HG02973 (cell line): ENCODE data around the gene SULF2.
"Not testable (repeated sequence)": the region's sequence is repeated elsewhere in the genome, so short reads cannot be mapped to it uniquely, and the experiment has no call there.

Source experiments
- ATAC-seq: cut with Tn5 transposase; IDR thresholded peaks from one replicate; pipeline ENCODE4 v1.9.1; 2021; ENCODE audit warnings: moderate library complexity; ENCODE audit not compliant: unreplicated experiment

SULF2 gene

DNA sequence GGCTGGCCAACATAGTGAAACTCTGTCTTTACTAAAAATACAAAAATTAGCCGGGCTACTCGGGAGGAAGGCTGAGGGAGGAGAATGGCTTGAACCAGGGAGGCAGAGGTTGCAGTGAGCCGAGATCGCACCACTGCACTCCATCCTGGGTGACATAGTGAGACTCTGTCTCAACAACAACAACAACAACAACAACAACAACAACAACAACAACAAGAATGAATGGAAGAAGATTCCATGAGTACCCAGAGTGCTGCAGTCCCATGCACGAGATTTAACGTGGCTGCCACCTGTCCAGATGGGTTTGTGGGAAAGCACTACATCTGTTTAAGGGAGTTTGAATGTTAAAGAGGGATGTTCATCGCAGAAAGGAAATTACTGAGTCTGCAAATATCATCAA lies 19.7 kb upstream of the SULF2 start:
- not testable (repeated sequence) for ATAC-seq

DNA sequence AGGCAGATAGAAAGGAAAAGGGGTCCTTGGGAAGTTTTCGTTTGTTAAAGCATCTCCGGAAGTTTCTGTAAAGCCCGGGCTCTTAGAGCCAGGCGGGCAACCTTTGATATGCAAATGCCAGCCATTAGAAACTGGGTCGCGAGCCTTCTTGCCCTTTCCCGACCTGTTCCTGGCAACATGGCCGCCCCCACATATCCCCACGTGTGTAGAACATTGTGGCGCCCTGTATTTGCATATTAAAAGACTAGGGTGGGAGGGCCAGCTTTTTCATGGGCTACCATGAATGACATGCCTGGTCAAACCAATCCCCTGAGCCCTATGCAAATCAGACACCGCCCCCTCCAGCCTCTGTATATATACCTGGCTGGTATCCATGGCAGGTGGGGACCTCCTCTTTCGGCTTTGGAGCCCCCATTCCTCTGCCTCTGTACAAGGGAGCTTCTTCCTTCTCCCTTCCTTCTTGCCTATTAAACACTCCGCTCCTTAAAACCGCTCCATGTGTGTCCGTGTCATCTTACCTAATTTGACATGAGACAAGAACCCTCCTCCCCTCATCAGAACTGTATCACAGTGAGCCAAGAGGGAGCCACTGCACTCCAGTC lies 19.0 kb upstream of the SULF2 start:
- not testable (repeated sequence) for ATAC-seq

DNA sequence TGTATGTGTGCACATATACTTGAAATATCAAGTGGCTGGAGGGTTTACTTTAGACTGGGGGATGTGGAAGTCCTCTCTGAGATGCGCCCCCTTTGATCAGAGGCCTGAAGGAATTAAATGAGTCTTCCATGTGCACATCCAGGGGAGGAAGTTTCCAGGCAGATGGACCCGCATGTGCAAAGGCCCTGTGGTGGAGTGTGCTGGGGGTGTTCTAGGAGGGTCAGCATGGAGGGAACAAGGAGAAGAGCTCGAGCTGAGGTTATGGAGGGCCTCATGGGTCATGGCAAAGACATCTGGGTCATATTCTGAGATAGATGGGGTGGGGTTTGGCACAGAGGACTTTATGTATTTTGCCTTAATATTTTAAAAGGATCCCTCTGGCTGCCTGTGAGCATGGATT lies 17.7 kb upstream of the SULF2 start:
- no peak for ATAC-seq

GRCh38 chr20:47802226-47802920 lies 17.1 kb upstream of the SULF2 start:
- ATAC-seq, result no peak

GRCh38 chr20:47801759-47802158 lies 16.5 kb upstream of the SULF2 start:
- ATAC-seq, result no peak

DNA sequence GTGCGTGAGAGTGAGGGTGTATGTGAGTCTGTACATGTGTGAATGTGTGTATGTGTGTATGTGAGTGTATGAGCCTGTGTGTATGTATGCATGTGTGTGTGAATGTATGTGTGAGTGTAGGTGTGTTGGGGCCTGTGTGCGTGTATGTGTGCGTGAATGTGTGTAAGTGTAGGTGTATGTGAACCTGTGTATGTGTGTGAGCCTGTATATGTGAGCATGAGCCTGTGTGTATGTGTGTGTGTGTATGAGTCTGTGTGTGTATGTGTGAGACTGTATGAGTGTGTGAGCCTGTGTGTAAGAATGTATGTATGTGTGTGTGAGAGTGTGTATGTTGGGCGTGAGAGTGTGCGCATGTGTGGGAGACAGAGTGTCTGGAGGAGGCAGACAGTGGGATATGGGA lies 15.8 kb upstream of the SULF2 start:
- no peak for ATAC-seq

GRCh38 chr20:47800623-47801022 lies 15.3 kb upstream of the SULF2 start:
- ATAC-seq, result no peak

DNA sequence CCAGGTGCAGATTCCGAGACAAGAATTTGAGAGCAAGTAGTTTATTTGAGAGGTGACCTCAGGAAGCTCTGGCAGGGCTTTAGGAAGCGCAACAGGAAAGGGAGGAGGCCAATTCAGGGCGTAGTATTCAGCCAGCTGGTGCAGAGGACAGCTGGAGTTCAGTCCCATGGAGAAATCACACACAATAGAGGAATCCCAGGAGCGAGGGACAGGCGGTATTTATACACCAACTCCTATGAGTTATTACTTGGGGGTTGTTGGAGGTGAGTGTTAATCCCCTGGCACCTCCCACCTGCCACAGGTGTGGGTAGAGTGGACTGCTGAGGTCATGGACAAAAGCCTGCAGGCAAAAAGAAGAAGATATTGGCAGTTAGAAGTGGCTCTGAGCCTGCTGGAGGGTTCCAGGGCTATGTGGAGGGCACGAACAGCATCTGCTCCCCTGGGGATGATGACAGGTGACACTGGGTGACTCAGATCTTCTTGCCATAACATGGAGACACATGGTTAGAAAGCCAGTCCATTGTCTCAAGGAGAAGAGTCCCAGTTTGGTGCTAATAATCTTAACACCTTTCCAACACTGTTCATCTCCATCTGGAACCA lies 13.9 kb upstream of the SULF2 start:
- ATAC-seq, result no peak

- ATAC-seq, result no peak
Measured at GRCh38 chr20:47796971-47797370, 11.7 kb upstream of the SULF2 start.

DNA sequence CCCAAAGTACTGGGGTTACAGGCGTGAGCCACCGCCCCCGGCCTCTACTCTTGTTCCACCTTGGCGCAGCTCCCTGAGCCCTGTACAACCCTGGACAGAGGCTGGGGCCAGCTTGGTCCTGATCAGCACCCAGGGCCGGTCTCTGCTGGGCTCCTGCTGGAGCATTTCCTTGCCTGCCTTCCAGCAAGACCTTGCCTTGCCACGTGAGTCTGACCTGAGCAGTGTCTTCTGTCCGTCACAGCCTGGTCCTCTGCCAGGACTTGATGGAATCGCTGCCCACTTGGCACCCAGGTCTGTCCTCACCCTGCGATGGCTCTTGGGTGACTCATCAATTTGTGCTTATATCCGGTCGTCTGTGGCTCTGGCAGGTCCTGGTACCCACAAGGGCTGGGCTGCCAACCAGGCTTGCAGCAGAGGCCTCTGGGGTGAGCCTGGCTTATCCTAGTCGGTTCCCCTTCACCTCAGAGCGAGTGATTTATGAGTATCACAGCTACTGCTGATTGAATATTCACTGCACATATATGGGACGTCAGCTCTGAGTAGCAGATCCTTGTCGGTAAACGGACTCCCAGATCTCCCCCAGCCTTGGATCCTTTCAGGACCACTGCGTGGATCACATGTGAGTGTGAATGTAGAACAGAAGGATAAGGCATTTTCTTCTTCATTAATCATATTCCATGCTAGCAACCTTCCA lies 10.1 kb upstream of the SULF2 start:
- no peak for ATAC-seq

DNA sequence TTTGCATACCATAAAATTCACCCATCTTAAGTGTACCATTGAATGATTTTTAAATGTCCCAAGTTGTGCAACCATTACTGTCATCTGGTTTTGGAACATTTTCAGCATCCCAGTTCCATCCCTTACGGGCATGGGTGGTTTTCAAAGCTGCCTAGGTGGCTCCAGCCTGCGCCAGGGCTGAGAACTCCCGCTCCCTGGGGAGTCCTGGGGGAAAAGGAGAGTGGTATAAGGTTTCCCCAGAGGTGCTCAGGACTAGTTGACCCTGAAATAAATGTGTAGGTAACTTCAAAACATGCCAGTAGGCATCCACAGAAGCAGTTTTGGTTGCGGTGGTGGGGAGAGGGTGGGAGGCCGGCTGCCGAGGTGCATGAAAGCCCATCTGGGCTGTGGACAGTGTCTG lies 9.0 kb upstream of the SULF2 start:
- ATAC-seq, result not testable (repeated sequence)

- no peak for ATAC-seq
Measured at GRCh38 chr20:47792021-47792618, 6.8 kb upstream of the SULF2 start.

- ATAC-seq, result no peak
Measured at GRCh38 chr20:47791084-47791599, 5.9 kb upstream of the SULF2 start.

GRCh38 chr20:47790580-47790965 lies 5.3 kb upstream of the SULF2 start:
- ATAC-seq, result no peak

- ATAC-seq, result no peak
Measured at GRCh38 chr20:47789764-47790579, 4.7 kb upstream of the SULF2 start.

GRCh38 chr20:47789081-47789763 lies 3.9 kb upstream of the SULF2 start:
- no peak for ATAC-seq

GRCh38 chr20:47788741-47789080 lies 3.4 kb upstream of the SULF2 start:
- no peak for ATAC-seq

- no peak for ATAC-seq
Measured at GRCh38 chr20:47786765-47787107, 1.5 kb upstream of the SULF2 start.

DNA sequence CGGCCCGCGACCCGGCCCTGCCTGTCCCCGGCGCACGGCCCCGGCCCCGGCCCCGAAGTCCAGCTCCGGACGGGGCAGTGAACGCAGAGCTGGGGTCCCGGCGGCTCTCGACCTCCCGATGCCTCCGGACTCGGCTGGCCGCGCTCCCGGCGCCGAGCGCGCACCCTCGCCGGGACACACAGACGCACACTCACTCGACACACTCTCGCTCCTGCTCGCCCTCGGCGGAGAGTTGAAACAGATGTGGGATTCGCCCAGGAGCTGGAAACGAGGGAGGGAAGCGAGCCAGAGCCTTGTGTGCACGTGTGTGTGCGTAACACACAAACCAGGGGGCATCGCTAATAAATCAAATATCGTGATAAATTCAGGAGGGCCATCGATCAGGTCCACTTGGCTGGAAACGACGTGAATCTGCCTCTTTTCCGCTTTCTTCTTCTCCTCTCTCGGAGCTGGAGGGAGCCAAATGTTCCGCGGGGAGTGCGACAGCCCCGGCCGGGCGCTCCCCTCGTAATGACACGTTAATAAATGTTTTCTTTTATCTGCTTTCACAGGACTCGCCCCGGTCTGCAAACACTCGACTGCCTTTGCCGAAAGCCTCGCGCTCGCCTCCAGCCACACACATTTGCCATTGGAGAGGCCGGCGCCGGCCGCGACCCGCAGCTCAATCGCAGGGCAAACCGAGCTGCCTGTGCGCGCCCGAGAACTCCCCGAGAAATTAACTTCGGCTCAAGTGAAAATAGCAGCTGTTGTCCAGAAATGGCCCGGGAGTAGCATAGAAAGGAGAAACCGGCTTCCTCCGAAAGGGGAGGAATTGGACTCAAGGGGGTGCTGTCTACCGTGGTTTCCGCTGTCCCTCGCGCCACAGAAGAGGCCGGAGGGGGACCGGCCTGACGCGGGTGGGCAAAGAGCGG lies 828 bp upstream of the SULF2 start:
- ATAC-seq, result no peak
